GM12878 (cell line): ENCODE data around the gene CNN3. TPM values are rescaled to one million over a fixed set of nuclear protein-coding genes. Genes with fewer than 3 reads are reported as not detected.

ENCODE experiments used
- ATAC-seq: fragments of 200-7000 bp; cut with Tn5 transposase; 3 replicates; pipeline ENCODE4 v1.9.1; 2020; ENCODE audit warnings: mild to moderate bottlenecking, moderate library complexity
- BruUV-seq: library from RNA; stranded (reverse); fragments of 400-500 nt; replicated peaks from 2 replicates; lab custom pipeline; 2021; lab: Mats Ljungman, UMichigan
- CTCF ChIA-PET: fragments of 300-600 bp; sonication (Branson Sonifier 250); formaldehyde crosslinking; extraction: SDS; loops from one replicate; lab custom pipeline; 2021; ENCODE audit warnings: inconsistent platforms; lab: Yijun Ruan, JAX
- POLR2A ChIA-PET: fragments of 350-600 bp; formaldehyde crosslinking; extraction: SDS; loops from one replicate; lab custom pipeline; 2021; ENCODE audit warnings: inconsistent platforms; lab: Charles Lee
- RAD21 ChIA-PET: fragments of 300-600 bp; sonication (Branson Sonifier 250); formaldehyde crosslinking; loops from one replicate; lab custom pipeline; 2023; ENCODE audit warnings: antibody characterized with exemption; ENCODE audit not compliant: unreplicated experiment; lab: Charles Lee
- SMC1A ChIA-PET: fragments of 300-600 bp; sonication (Branson Sonifier 250); formaldehyde crosslinking; loops from one replicate; lab custom pipeline; 2023; ENCODE audit not compliant: unreplicated experiment, uncharacterized antibody; lab: Charles Lee
- DNase-seq: peaks from one replicate; pipeline ENCODE4 v3.0.0-alpha.2; 2011; ENCODE audit warnings: low read depth, low spot score
- FAIRE-seq: peaks from 3 replicates; lab custom pipeline; 2011; peaks lifted over from hg19 to GRCh38; lab: Jason Lieb, UNC
- H2AFZ ChIP-seq: 2 replicates; pipeline ENCODE4 v1.6.0; 2011; ENCODE audit warnings: low read depth, low read length, control low read depth; ENCODE audit not compliant: control insufficient read depth
- H3K27ac ChIP-seq: 2 replicates; pipeline ENCODE4 v1.5.1; 2011; ENCODE audit warnings: control low read depth; ENCODE audit not compliant: control insufficient read depth, insufficient read depth
- H3K27me3 ChIP-seq, 2 experiments: replicated peaks in 1 of 2; 2 replicates each; pipeline versions ENCODE4 v1.6.0 to v1.6.1; 2011; ENCODE audit warnings: low read length in 1 of 2; ENCODE audit not compliant: control insufficient read depth in 2 of 2, insufficient read depth in 2 of 2
- H3K36me3 ChIP-seq, 2 experiments: 2 replicates each; pipeline ENCODE4 v1.5.1; 2011; ENCODE audit warnings: low read length in 1 of 2; ENCODE audit not compliant: control insufficient read depth in 2 of 2, insufficient read depth in 2 of 2
- H3K4me1 ChIP-seq: 2 replicates; pipeline ENCODE4 v1.6.1; 2011; ENCODE audit warnings: mild to moderate bottlenecking, low read length, moderate library complexity, mixed read lengths; ENCODE audit not compliant: control insufficient read depth, insufficient read depth
- H3K4me2 ChIP-seq: 2 replicates; pipeline ENCODE4 v1.6.0; 2011; ENCODE audit warnings: control low read depth; ENCODE audit not compliant: control insufficient read depth, insufficient read depth
- H3K4me3 ChIP-seq: fragments of 200-600 bp; sonication (generic); 2 replicates; pipeline ENCODE4 v1.5.1; 2016
- H3K79me2 ChIP-seq: 2 replicates; pipeline ENCODE4 v1.6.0; 2011; ENCODE audit warnings: low read length; ENCODE audit not compliant: control insufficient read depth, insufficient read depth
- H3K9ac ChIP-seq: 2 replicates; pipeline ENCODE4 v1.8.0; 2011; ENCODE audit warnings: low read length, control low read depth, mixed read lengths; ENCODE audit not compliant: control insufficient read depth, insufficient read depth
- H3K9me3 ChIP-seq: replicated peaks from 3 replicates; pipeline ENCODE4 v1.5.1; 2011; ENCODE audit warnings: mild to moderate bottlenecking, low read length; ENCODE audit not compliant: control insufficient read depth, insufficient read depth
- H4K20me1 ChIP-seq: 2 replicates; pipeline ENCODE4 v1.6.0; 2011; ENCODE audit not compliant: control insufficient read depth, insufficient read depth
- ASH2L ChIP-seq: fragments of 300-600, 200-600 bp; sonication (generic); IDR thresholded peaks from 2 replicates; pipeline ENCODE4 v1.6.1; 2017; ENCODE audit warnings: low read depth, mild to moderate bottlenecking, borderline replicate concordance
- BCL3 ChIP-seq: IDR thresholded peaks from 2 replicates; pipeline ENCODE4 v1.6.1; 2011; ENCODE audit warnings: borderline replicate concordance, low read depth, mild to moderate bottlenecking, moderate library complexity, low read length; ENCODE audit not compliant: insufficient read depth, poor library complexity, severe bottlenecking
- CEBPZ ChIP-seq: fragments of 150-350 bp; IDR thresholded peaks from 2 replicates; pipeline ENCODE4 v1.6.1; 2016; ENCODE audit warnings: low read depth, low read length
- FOXK2 ChIP-seq: fragments of 450-650 bp; IDR thresholded peaks from 2 replicates; pipeline ENCODE4 v1.6.1; 2017; ENCODE audit warnings: mild to moderate bottlenecking, moderate library complexity
- HDGF ChIP-seq: fragments of 450-650 bp; IDR thresholded peaks from 2 replicates; pipeline ENCODE4 v1.6.1; 2016; ENCODE audit warnings: antibody characterized with exemption
- NFXL1 ChIP-seq: fragments of 450-650 bp; IDR thresholded peaks from 2 replicates; pipeline ENCODE4 v1.6.1; 2017; ENCODE audit warnings: antibody characterized with exemption, mild to moderate bottlenecking, borderline replicate concordance
- PAX8 ChIP-seq: fragments of 450-650 bp; IDR thresholded peaks from 2 replicates; pipeline ENCODE4 v1.6.1; 2017; ENCODE audit warnings: mild to moderate bottlenecking, moderate library complexity
- RB1 ChIP-seq: fragments of 450-650 bp; formaldehyde crosslinking; IDR thresholded peaks from 2 replicates; pipeline ENCODE4 v1.6.1; 2017; ENCODE audit warnings: mild to moderate bottlenecking, borderline replicate concordance
- SP1 ChIP-seq: IDR thresholded peaks from one replicate; pipeline ENCODE4 v1.6.1; 2011; ENCODE audit warnings: low read depth, low read length
- ZNF384 ChIP-seq: IDR thresholded peaks from 2 replicates; pipeline ENCODE4 v1.6.1; 2012; ENCODE audit warnings: low read depth, mild to moderate bottlenecking, low read length, improper control_type of control experiment, borderline replicate concordance
- WGBS: methylation state at CpG from one replicate; pipeline ENCODE4 v1.1.6; 2016; ENCODE audit warnings: low lambda C conversion rate; ENCODE audit not compliant: insufficient replicate concordance, insufficient coverage; ENCODE audit errors: missing lambda C conversion rate; 5-methylcytosine and 5-hydroxymethylcytosine counted together
- in situ Hi-C: fragments of 300-500 bp; cut with MboI; formaldehyde crosslinking; loops from 9 replicates; pipeline ENCODE4 v1.14.3; 2018; ENCODE audit warnings: mixed read lengths
- intact Hi-C: fragments of 100-400 bp; cut with micrococcal nuclease; formaldehyde crosslinking; loops from one replicate; pipeline ENCODE4 v1.14.2; 2022; ENCODE audit not compliant: unreplicated experiment
- polyA plus RNA-seq, 11 experiments: library from polyadenylated mRNA; depleted of rRNA in 4 of 11; unstranded in 6 of 11; stranded (reverse) in 5 of 11; fragments of >200 nt; fragmentation: Nextera tagmentation in 4 of 11; fragmentation: Illumina TruSeq in 1 of 11; extraction: Ambion mirVana in 4 of 11; extraction: Trizol in 1 of 11; gene quantifications; 1 replicate in 1 of 11; 2 replicates in 10 of 11; pipeline versions ENCODE4 v1.2.1 to v1.2.3, GENCODE V29; 2011 to 2016; ENCODE audit warnings: inconsistent platforms in 2 of 11, missing spikeins in 2 of 11, low read depth in 1 of 11
- total RNA-seq, 4 experiments: library from RNA; depleted of rRNA in 3 of 4; stranded (reverse); fragments of >200 nt in 3 of 4; fragmentation: Illumina TruSeq in 1 of 4; extraction: Trizol in 1 of 4; gene quantifications; 2 replicates each; pipeline versions ENCODE4 v1.2.1 to v1.2.3, GENCODE V29; 2013 to 2021
- TF ChIP-seq, protein P1 (sequence below): fragments of 450-650 bp; IDR thresholded peaks from 2 replicates; pipeline ENCODE4 v1.6.1; 2016; ENCODE audit warnings: mild to moderate bottlenecking, moderate library complexity, borderline replicate concordance
- TF ChIP-seq, protein P2 (sequence below): IDR thresholded peaks from 2 replicates; pipeline ENCODE4 v1.6.1; 2012; ENCODE audit warnings: low read depth, low read length, improper control_type of control experiment

CNN3 gene
- total and polyA plus RNA-seq, 10 of the 15 experiments (the other 5 are each of a cell fraction or from before 2014, with no cell fraction given) = 0.20 to 48.4 (median 34.3) TPM

DNA sequence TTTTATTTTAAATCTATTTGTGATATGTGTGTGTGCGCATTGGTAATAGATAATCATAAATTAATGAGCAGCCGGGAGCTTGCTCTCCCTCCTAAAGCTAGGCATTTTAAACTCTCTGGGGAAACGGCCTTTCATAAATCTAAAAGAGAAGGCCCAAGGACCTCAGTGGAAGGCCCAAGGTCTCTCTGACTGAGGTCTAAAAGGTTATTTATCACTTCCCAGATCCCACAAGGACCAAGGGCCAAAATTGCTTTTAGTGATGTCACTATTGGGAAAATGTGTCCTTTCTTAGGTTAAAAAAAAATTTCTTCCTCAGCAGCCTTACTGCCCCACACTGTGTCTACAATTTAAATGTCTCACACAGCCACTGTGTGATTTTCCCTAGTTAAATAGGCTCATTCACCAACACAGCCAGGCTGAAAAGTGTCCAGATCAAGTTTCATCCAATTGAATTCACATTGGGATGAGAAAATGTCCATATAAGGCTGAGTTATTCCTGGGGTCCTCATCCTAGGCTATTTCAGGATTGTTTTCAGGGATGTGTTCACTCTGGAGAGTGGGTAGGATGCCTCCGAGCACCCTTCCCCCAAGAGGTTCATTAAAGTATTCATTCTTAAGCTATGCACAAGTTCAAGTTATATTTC lies 60.6 kb downstream of the CNN3 start (continued):
- TF ChIP-seq BCL3 (no peak), ZNF384 (no peak), CEBPZ (no peak), SP1 (no peak), ASH2L (no peak)
- TF ChIP-seq, all 136 proteins: peak for 0

DNA sequence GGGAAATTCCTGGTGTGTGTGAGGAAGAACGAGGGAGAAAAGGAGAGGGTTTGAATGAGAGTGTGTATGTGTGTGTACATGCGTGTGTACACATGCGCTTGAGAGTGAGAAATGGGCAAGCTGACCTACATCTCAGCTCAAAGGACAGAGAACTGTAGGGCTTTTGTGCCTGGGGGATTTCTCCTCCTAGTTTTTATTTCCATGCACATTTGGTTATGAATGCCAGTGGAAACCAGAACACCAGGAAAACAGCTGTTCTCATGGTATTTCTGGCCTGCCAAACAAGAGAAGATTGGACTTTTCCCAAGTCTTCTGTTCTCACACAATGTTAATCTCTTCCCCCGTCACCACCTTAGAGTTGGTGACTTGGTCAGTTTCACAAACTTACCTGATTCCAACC lies 61.5 kb downstream of the CNN3 start:
- Histone ChIP-seq H4K20me1 (no peaks in the 10 kb centered on the region), H3K9me3 (no peaks in the 10 kb centered on the region), H3K27ac (no peak overlapping the region), H3K36me3 (no peaks in the 10 kb centered on the region), H3K9ac (no peak overlapping the region), H2AFZ (no peak overlapping the region), H3K4me3 (no peak overlapping the region), H3K27me3 (no peaks in the 10 kb centered on the region; a peak in 1 of 4 replicates), H3K79me2 (no peaks in the 10 kb centered on the region), H3K4me2 (no peak overlapping the region), H3K4me1 (no peaks in the 10 kb centered on the region)
- BruUV-seq = no TSS peak
- RAD21 ChIA-PET = interaction anchor here (1.0 kb wide), 1 partner anchor 191 kb away, joined by 3 read pairs; no protein-coding TSS in a partner anchor
- POLR2A ChIA-PET = no interaction called here
- FAIRE-seq (no peak), ATAC-seq (no peak), DNase-seq (no peak)
- 60% methylated on average over 4 of the region's 4 CpGs for WGBS
- intact Hi-C loops = no loop called here
- SMC1A ChIA-PET = interaction anchor here (1.2 kb wide), 1 partner anchor 10 kb away, joined by 3 read pairs; no protein-coding TSS in a partner anchor
- in situ Hi-C loops = no loop called here
- CTCF ChIA-PET = interaction anchor here (0.6 to 4.8 kb wide), 3 partner anchors 11 to 178 kb away, joined by 3 to 39 read pairs (median 6); no protein-coding TSS in a partner anchor
- TF ChIP-seq FOXK2 = no peak
- TF ChIP-seq, protein P1, sequence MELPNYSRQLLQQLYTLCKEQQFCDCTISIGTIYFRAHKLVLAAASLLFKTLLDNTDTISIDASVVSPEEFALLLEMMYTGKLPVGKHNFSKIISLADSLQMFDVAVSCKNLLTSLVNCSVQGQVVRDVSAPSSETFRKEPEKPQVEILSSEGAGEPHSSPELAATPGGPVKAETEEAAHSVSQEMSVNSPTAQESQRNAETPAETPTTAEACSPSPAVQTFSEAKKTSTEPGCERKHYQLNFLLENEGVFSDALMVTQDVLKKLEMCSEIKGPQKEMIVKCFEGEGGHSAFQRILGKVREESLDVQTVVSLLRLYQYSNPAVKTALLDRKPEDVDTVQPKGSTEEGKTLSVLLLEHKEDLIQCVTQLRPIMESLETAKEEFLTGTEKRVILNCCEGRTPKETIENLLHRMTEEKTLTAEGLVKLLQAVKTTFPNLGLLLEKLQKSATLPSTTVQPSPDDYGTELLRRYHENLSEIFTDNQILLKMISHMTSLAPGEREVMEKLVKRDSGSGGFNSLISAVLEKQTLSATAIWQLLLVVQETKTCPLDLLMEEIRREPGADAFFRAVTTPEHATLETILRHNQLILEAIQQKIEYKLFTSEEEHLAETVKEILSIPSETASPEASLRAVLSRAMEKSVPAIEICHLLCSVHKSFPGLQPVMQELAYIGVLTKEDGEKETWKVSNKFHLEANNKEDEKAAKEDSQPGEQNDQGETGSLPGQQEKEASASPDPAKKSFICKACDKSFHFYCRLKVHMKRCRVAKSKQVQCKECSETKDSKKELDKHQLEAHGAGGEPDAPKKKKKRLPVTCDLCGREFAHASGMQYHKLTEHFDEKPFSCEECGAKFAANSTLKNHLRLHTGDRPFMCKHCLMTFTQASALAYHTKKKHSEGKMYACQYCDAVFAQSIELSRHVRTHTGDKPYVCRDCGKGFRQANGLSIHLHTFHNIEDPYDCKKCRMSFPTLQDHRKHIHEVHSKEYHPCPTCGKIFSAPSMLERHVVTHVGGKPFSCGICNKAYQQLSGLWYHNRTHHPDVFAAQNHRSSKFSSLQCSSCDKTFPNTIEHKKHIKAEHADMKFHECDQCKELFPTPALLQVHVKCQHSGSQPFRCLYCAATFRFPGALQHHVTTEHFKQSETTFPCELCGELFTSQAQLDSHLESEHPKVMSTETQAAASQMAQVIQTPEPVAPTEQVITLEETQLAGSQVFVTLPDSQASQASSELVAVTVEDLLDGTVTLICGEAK = no peak
- no peak for TF ChIP-seq NFXL1
- no peak for TF ChIP-seq RB1
- TF ChIP-seq HDGF = no peak
- TF ChIP-seq, protein P2, sequence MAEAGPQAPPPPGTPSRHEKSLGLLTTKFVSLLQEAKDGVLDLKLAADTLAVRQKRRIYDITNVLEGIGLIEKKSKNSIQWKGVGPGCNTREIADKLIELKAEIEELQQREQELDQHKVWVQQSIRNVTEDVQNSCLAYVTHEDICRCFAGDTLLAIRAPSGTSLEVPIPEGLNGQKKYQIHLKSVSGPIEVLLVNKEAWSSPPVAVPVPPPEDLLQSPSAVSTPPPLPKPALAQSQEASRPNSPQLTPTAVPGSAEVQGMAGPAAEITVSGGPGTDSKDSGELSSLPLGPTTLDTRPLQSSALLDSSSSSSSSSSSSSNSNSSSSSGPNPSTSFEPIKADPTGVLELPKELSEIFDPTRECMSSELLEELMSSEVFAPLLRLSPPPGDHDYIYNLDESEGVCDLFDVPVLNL = no peak
- TF ChIP-seq PAX8 = no peak
